ENCODE data around the gene BMPR1B.

Gene BMPR1B

GRCh38 chr4:94814237-94814636, 56.5 kb downstream of the BMPR1B start:
- Histone ChIP-seq H3K4me3 (ENCODE audit: low read depth in 1 of 2, low read length in 2 of 2) (no peak overlapping the region), H3K27me3 (ENCODE audit: insufficient read depth, low read length, poor library complexity) (no peaks in the 10 kb centered on the region), H2AFZ (ENCODE audit: low read depth, low read length) (no peak overlapping the region), H3K9ac (ENCODE audit: low read depth, low read length) (no peak overlapping the region), H3K79me2 (ENCODE audit: insufficient read depth, low read length) (no peaks in the 10 kb centered on the region), H3K4me1 (ENCODE audit: insufficient read depth, low read length) (peaks cover 9% of the 10 kb centered on the region), H3K36me3 (ENCODE audit: insufficient read depth, low read length) (no peaks in the 10 kb centered on the region), H3K9me3 (ENCODE audit: insufficient read depth, low read length, severe bottlenecking) (no peaks in the 10 kb centered on the region), H4K20me1 (ENCODE audit: insufficient read depth, low read length) (no peaks in the 10 kb centered on the region), H3K4me2 (ENCODE audit: insufficient read depth, low read length) (no peak overlapping the region), H3K27ac (ENCODE audit: low read length) (no peak overlapping the region)
- peak; percentile 64; the same call in 1 of the 3 replicates for ATAC-seq (ENCODE audit: insufficient read depth, low read depth)
- no peak for DNase-seq
- no peak for TF ChIP-seq EZH2 (IDR thresholded peaks at IDR 0.05; ENCODE audit: borderline replicate concordance, low read depth, low read length, severe bottlenecking)
- no peak for TF ChIP-seq CTCF (IDR thresholded peaks at IDR 0.05; ENCODE audit: borderline replicate concordance, extremely low read depth, low read length, poor library complexity, severe bottlenecking)

- peaks cover 9% of the 10 kb centered on the region for H3K4me1 ChIP-seq (ENCODE audit: insufficient read depth, low read length)
- no peaks in the 10 kb centered on the region for H3K27me3 ChIP-seq (ENCODE audit: insufficient read depth, low read length, poor library complexity)
- TF ChIP-seq EZH2 (IDR thresholded peaks at IDR 0.05; ENCODE audit: borderline replicate concordance, low read depth, low read length, severe bottlenecking) (no peak), CTCF (IDR thresholded peaks at IDR 0.05; ENCODE audit: borderline replicate concordance, extremely low read depth, low read length, poor library complexity, severe bottlenecking) (no peak)
- ATAC-seq (ENCODE audit: insufficient read depth, low read depth) (peak; percentile 64; the same call in 2 of the 3 replicates), DNase-seq (no peak)
- no peaks in the 10 kb centered on the region for H4K20me1 ChIP-seq (ENCODE audit: insufficient read depth, low read length)
- no peak overlapping the region for H3K4me3 ChIP-seq (ENCODE audit: low read depth in 1 of 2, low read length in 2 of 2)
- no peaks in the 10 kb centered on the region for H3K9me3 ChIP-seq (ENCODE audit: insufficient read depth, low read length, severe bottlenecking)
- no peaks in the 10 kb centered on the region for H3K79me2 ChIP-seq (ENCODE audit: insufficient read depth, low read length)
- no peak overlapping the region for H3K27ac ChIP-seq (ENCODE audit: low read length)
- H3K9ac ChIP-seq (ENCODE audit: low read depth, low read length): no peak overlapping the region
- H2AFZ ChIP-seq (ENCODE audit: low read depth, low read length): no peak overlapping the region; the same call in 1 of the 2 replicates
- H3K4me2 ChIP-seq (ENCODE audit: insufficient read depth, low read length): no peak overlapping the region
- H3K36me3 ChIP-seq (ENCODE audit: insufficient read depth, low read length): no peaks in the 10 kb centered on the region
These were observed 61.8 kb downstream of the BMPR1B start for GRCh38 chr4:94819371-94820168.

GRCh38 chr4:94826206-94826605, 68.5 kb downstream of the BMPR1B start:
- peak overlapping the region; percentile 74 for H3K27ac ChIP-seq (ENCODE audit: low read length)
- ATAC-seq (ENCODE audit: insufficient read depth, low read depth): peak; percentile 99
- peaks cover 30% of the 10 kb centered on the region for H3K4me1 ChIP-seq (ENCODE audit: insufficient read depth, low read length)
- no peaks in the 10 kb centered on the region for H4K20me1 ChIP-seq (ENCODE audit: insufficient read depth, low read length)
- H3K4me2 ChIP-seq (ENCODE audit: insufficient read depth, low read length): peak overlapping the region; percentile 62
- H3K27me3 ChIP-seq (ENCODE audit: insufficient read depth, low read length, poor library complexity): no peaks in the 10 kb centered on the region
- peak overlapping the region; percentile 34 for H3K9ac ChIP-seq (ENCODE audit: low read depth, low read length)
- no peaks in the 10 kb centered on the region for H3K36me3 ChIP-seq (ENCODE audit: insufficient read depth, low read length)
- H3K79me2 ChIP-seq (ENCODE audit: insufficient read depth, low read length): no peaks in the 10 kb centered on the region
- peak overlapping the region in 1 of 2 experiments; percentile 50; a peak in 2 of 4 replicates for H3K4me3 ChIP-seq (ENCODE audit: low read depth in 1 of 2, low read length in 2 of 2)
- DNase-seq: peak; percentile 85
- TF ChIP-seq CTCF (IDR thresholded peaks at IDR 0.05; ENCODE audit: borderline replicate concordance, extremely low read depth, low read length, poor library complexity, severe bottlenecking): no peak
- TF ChIP-seq EZH2 (IDR thresholded peaks at IDR 0.05; ENCODE audit: borderline replicate concordance, low read depth, low read length, severe bottlenecking): no peak
- H3K9me3 ChIP-seq (ENCODE audit: insufficient read depth, low read length, severe bottlenecking): no peaks in the 10 kb centered on the region
- peak overlapping the region; percentile 62 for H2AFZ ChIP-seq (ENCODE audit: low read depth, low read length)

Data from DND-41 (cell line).